ENCODE results near the gene CLEC11A.

DNA sequence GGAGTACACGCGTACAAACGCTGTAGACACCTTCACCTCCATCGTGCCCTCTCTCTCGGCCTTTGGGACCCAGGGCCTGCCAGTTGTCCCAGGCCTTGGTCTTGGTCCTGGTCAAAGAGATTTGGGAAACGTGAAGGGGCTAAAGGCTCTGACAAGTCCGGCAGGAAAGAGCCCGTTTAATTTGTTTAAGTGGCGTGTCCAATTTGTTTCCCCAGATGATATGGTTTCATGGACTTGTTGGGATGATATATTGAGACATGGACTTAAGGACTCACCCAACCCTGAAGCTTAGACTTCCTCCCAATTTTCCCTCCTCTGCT is 2.7 kb downstream of the CLEC11A start:
- TF ChIP-seq, protein P1, sequence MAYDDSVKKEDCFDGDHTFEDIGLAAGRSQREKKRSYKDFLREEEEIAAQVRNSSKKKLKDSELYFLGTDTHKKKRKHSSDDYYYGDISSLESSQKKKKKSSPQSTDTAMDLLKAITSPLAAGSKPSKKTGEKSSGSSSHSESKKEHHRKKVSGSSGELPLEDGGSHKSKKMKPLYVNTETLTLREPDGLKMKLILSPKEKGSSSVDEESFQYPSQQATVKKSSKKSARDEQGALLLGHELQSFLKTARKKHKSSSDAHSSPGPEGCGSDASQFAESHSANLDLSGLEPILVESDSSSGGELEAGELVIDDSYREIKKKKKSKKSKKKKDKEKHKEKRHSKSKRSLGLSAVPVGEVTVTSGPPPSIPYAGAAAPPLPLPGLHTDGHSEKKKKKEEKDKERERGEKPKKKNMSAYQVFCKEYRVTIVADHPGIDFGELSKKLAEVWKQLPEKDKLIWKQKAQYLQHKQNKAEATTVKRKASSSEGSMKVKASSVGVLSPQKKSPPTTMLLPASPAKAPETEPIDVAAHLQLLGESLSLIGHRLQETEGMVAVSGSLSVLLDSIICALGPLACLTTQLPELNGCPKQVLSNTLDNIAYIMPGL (CRISPR knock-in tag; IDR thresholded peaks at IDR 0.05): no peak
- TF ChIP-seq, protein P2, sequence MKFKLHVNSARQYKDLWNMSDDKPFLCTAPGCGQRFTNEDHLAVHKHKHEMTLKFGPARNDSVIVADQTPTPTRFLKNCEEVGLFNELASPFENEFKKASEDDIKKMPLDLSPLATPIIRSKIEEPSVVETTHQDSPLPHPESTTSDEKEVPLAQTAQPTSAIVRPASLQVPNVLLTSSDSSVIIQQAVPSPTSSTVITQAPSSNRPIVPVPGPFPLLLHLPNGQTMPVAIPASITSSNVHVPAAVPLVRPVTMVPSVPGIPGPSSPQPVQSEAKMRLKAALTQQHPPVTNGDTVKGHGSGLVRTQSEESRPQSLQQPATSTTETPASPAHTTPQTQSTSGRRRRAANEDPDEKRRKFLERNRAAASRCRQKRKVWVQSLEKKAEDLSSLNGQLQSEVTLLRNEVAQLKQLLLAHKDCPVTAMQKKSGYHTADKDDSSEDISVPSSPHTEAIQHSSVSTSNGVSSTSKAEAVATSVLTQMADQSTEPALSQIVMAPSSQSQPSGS (CRISPR knock-in tag; IDR thresholded peaks at IDR 0.05; ENCODE audit: borderline replicate concordance, low read depth): no peak
- TF ChIP-seq, protein P3, sequence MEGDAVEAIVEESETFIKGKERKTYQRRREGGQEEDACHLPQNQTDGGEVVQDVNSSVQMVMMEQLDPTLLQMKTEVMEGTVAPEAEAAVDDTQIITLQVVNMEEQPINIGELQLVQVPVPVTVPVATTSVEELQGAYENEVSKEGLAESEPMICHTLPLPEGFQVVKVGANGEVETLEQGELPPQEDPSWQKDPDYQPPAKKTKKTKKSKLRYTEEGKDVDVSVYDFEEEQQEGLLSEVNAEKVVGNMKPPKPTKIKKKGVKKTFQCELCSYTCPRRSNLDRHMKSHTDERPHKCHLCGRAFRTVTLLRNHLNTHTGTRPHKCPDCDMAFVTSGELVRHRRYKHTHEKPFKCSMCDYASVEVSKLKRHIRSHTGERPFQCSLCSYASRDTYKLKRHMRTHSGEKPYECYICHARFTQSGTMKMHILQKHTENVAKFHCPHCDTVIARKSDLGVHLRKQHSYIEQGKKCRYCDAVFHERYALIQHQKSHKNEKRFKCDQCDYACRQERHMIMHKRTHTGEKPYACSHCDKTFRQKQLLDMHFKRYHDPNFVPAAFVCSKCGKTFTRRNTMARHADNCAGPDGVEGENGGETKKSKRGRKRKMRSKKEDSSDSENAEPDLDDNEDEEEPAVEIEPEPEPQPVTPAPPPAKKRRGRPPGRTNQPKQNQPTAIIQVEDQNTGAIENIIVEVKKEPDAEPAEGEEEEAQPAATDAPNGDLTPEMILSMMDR (IDR thresholded peaks at IDR 0.05): no peak
- TF ChIP-seq, protein P4, sequence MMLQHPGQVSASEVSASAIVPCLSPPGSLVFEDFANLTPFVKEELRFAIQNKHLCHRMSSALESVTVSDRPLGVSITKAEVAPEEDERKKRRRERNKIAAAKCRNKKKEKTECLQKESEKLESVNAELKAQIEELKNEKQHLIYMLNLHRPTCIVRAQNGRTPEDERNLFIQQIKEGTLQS (CRISPR knock-in tag; conservative IDR thresholded peaks at IDR 0.05): no peak
- TF ChIP-seq NFE2L1 (CRISPR knock-in tag; IDR thresholded peaks at IDR 0.05) (no peak), NR2C2 (CRISPR knock-in tag; IDR thresholded peaks at IDR 0.05) (no peak)
- TF ChIP-seq, protein P5, sequence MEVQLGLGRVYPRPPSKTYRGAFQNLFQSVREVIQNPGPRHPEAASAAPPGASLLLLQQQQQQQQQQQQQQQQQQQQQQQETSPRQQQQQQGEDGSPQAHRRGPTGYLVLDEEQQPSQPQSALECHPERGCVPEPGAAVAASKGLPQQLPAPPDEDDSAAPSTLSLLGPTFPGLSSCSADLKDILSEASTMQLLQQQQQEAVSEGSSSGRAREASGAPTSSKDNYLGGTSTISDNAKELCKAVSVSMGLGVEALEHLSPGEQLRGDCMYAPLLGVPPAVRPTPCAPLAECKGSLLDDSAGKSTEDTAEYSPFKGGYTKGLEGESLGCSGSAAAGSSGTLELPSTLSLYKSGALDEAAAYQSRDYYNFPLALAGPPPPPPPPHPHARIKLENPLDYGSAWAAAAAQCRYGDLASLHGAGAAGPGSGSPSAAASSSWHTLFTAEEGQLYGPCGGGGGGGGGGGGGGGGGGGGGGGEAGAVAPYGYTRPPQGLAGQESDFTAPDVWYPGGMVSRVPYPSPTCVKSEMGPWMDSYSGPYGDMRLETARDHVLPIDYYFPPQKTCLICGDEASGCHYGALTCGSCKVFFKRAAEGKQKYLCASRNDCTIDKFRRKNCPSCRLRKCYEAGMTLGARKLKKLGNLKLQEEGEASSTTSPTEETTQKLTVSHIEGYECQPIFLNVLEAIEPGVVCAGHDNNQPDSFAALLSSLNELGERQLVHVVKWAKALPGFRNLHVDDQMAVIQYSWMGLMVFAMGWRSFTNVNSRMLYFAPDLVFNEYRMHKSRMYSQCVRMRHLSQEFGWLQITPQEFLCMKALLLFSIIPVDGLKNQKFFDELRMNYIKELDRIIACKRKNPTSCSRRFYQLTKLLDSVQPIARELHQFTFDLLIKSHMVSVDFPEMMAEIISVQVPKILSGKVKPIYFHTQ (CRISPR knock-in tag; IDR thresholded peaks at IDR 0.05): no peak
- TF ChIP-seq, protein P6, sequence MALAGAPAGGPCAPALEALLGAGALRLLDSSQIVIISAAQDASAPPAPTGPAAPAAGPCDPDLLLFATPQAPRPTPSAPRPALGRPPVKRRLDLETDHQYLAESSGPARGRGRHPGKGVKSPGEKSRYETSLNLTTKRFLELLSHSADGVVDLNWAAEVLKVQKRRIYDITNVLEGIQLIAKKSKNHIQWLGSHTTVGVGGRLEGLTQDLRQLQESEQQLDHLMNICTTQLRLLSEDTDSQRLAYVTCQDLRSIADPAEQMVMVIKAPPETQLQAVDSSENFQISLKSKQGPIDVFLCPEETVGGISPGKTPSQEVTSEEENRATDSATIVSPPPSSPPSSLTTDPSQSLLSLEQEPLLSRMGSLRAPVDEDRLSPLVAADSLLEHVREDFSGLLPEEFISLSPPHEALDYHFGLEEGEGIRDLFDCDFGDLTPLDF (CRISPR knock-in tag; IDR thresholded peaks at IDR 0.05): no peak
